Effector CD4-positive, alpha-beta T cell (primary cell): ENCODE measurements around the gene NOSIP.

ENCODE experiments used
- DNase-seq: peaks from one replicate; pipeline ENCODE4 v3.0.0-alpha.2; 2020

NOSIP gene

DNA sequence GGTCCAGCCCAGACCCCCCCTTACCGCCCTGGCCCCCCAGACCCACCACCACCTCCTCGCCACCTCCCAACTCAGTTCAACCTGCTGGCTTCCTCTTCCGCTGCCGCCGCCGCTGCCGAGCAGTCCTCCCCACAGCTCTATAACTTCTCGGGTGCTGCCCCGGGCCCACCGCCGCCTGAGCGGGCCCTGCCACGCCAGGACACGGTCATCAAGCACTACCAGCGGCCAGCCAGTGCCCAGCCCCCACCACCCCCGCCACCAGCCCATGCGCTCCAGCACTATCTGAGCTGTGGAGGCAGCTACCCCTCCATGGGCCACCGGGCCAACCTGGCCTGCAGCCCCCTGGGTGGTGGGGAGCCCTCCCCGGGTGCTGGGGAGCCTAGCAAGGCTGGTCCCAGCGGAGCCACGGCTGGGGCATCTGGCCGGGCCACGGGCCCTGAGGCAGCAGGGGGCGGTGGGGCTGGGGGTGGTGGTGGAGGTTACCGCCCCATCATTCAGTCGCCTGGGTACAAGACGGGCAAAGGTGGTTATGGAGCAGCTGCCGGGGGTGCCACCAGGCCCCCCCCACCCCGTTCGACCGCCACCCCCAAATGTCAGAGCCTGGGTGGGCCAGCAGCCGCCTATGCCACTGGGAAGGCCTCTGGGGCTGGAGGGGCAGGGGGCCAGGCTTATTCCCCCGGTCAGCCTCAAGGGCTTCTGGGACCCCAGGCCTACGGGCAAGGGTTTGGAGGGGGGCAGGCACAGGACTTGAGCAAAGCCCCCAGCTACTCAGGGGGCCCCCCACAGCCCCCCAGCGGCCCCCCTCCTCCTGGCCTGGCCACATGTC lies 14.8 kb upstream of the NOSIP start:
- DNase-seq: no peak

DNA sequence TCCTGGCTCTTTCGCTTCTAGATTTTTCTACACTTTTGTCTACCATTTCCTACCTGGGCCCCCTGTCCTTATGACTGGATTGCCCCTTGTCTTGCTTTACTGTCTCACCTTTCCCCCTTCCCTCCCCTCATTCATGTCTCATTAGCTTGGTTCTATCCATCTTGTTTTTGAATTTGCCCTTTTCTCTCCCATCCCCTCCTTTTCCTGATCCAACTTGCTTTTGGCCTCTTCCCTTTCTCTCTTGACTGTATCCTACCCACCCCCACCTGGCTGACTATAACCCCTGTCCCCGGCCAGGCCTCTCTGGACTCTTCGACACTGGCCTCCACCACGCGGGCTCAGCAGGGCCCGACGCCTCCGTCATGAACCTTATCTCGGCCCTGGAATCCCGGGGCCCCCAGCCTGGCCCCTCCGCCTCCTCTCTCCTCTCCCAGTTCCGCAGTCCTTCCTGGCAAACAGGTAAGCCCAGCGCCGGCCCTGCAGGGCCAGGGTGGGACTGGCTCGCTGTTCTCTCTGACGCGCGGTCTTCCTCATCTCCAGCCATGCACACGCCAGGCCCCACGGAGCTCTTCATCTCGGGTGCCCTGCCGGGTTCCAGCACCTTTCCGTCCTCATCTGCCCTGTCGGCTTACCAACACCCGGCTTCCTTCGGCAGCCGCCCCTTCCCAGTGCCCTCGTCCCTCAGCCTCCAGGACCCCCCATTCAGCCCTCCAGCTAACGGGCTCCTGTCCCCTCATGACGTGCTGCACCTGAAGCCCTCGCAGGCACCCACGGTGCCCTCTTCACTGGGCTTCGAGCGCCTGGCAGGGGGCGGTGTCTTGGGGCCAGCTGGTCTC lies 14.0 kb upstream of the NOSIP start:
- no peak for DNase-seq

DNA sequence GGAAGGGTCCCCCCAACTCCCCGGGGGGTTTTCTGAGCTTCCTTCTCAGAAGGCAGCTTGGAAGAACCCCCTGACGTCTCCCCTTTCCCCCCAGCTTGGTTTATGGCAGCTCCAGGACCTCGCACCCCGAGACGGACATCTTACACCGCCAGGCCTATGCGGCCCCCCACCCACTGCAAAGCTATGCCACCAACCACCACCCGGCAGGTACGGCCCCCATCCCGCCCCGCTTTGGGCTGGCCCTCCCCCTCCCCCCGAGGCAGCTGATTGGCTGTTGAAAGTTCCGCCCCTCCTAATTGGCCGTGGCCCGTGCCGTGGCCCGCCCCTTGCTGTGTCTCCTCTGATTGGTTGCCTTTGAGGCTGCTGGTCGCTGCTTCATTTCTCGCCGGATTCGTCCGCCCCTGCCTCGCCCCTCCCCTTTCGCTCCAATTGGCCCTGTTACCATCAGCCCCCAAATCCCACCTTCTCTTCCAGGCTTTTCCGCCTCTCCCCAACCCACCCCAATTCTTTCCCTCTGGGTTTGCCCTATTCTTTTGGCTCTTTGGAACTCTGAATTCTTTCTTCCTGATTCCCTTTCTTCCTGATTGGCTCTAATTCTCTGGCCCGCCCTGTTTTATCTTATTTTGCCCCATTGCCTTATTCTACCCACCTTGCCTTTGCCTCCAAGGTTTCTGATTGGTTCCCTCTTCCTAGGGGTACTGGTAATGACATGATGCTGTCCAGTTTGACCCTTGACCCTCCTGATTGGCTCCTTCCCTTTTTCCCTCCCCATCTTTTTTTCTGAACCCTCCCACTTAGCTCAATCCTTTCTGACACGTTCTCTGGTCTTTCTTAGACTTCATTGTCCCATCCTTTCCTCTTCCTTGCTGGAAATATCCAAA lies 13.1 kb upstream of the NOSIP start:
- DNase-seq: peak; percentile 89

DNA sequence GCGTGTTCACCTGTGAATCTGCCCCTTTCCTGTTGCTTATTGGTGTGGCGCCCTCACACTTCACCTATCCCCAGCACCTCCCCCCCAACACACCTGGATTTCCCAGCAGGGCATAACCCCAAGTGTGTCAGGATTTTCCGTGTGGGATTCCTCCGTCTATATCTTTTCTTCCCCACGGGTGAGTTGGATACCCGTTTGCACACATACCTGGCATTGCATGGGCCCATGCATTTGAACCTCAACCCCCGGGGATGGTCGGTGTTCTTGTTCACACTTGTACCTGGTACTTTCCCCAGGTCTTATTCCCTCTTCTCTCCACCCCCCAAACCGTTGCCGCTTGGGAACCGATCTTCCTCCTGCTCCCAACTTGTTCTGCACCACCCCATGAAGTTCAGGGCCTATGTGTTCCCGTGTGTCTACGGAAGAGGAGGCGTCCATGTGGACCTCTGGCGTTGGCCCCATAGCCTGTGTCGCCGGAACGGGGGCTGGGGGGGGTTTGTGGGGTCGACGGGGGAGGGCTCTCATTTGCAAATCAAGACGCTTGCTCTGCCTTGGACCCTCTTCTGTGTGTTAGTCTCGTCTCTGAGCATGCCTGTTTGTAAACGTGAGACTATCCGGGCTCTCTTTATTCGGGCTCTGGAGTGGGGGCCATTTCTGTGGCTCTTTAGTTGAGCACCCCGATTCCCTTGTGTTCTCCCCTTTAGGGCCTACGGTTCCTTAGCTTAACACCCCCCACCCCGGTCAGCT lies 12.3 kb upstream of the NOSIP start:
- DNase-seq: no peak

DNA sequence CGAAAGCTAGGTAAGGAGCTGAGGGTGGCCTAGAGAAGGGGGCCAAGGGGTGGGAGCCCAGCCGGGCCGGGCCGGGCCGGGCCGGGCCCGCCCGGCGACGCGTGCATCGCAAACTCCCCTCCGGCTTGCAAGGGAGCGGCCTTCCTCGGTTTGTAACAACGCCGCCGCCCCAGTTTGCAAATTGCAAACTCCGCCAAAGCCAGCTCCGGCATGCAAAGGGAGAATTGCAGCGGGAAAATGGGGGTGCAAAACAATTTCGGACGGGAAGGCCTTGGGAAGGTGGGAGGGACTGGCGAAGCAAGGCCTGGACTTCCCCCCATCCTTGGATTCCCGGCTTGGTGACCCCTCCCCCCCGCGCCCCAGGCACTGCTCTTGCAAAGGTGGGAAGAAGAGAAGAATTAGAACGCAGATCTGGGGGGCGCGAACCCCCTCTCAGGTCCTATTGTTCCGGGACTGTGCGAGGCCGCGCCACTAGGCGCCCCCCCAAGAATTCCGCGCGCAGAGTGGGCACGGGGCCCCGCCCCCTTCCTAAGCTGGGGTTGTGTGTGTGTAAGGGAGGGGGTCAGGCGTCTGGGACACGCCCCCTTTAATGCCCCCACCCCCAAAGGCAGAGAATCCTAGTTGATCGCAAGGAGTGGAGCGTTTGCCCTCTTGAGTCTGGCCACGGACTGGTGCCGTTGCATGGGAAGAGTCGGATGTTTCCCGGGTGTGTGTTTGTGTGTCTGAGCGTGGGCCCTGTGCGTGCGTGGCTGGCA lies 11.6 kb upstream of the NOSIP start:
- peak; percentile 28 for DNase-seq

DNA sequence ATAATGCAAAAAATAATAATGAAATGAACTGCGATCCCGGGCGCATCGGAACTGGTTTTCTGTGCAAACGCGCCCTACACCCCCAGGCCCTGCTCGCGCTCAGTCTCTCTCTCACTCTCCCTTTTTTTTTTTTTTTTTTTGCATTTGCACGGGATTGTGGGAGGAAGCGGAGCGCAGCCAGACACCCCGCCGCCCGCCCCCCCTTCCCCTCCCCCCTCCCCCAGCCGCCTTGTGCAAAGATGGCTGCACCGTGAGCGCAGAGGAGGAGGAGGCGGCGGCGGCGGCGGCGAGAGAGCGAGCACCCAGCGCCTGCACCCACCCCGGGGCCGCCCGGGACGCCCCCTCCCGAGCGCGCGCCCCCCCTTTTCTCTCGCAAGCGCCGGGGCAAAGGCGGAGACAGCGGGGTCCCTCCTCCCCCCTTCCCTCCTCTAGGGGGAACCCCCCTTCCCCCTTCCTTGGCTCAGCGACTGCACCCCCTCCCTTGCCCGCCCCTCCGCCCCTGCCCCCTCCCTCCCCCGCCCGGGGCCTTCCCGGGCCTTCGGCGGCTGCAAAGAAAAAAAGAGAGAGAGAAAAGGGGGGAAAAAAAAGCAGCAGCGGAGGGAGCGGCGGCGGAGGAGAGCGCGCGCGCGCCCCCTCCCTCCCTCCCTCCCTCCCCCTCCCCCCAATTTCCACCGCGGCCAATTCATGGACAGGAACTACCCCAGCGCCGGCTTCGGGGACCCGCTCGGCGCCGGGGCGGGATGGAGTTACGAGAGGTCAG lies 10.8 kb upstream of the NOSIP start, which contains the start of gene PRR12:
TSS of gene PRR12 (plus strand) at position 212 of the 760 bp plus-strand sequence. CDS start at position 685, 473 bp downstream.
- peak; percentile 65 for DNase-seq

DNA sequence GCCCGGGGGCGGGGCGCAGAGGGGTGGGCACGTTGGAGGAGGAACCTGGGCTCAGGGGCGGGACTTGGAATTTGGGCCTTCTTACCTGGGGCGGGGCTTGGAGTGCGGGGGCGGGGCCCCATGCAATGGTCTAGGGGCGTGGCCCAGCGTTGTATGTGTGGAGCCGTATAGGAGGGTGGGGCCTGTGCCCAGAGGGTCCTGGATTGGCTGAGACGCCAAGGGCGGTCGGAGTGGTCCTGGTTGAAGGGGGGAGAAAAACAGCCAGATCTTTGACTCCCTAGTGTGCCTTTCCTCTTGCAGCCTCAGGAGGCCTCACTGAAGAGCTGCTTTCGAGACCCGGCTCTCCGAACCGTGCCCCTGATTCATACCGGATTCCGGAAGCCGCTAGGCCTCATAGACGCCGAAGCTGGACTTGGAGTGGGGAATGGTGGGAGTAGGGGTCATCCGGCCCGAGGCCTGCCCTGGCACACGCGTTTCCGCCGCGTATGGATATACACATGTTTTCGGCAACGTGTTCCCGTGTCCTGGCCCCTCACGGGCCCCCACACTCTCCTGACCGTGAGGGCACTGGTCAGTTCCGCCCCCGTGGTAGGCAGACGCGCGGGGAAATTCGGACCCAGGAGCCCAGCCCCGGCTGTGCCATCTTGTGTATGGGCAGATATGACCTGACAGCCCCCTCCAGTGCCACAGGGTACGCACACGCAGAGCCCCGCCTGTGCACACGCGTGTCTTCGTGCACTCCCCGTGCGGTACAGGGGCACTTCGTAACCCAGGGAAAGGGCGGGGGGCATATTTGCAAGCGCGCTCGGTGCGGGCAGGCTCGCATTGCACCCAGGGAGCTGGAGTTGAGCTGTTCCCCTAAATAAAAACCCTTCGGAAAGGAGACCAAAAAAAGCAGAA lies 10.0 kb upstream of the NOSIP start:
- peak; percentile 86 for DNase-seq

DNA sequence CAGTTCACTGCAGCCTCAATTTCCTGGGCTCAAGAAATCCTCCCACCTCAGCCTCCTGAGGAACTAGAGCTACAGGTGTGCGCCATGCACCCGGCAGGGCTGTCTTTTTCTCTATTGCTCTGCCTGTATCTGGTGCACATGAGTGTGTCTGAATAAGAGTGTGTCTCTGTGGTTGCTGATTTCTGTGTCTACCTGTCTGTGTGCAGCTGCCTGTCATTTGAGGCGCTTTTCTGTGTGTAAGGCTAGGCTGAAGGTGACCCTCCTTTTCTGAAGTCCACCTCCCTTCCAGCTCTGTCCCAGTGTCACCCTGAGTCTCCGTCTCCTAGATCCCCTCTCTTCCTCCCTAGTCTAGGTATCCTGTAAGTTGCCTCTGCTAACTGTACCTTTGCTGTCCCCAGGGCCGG lies 9.1 kb upstream of the NOSIP start:
- DNase-seq: no peak

DNA sequence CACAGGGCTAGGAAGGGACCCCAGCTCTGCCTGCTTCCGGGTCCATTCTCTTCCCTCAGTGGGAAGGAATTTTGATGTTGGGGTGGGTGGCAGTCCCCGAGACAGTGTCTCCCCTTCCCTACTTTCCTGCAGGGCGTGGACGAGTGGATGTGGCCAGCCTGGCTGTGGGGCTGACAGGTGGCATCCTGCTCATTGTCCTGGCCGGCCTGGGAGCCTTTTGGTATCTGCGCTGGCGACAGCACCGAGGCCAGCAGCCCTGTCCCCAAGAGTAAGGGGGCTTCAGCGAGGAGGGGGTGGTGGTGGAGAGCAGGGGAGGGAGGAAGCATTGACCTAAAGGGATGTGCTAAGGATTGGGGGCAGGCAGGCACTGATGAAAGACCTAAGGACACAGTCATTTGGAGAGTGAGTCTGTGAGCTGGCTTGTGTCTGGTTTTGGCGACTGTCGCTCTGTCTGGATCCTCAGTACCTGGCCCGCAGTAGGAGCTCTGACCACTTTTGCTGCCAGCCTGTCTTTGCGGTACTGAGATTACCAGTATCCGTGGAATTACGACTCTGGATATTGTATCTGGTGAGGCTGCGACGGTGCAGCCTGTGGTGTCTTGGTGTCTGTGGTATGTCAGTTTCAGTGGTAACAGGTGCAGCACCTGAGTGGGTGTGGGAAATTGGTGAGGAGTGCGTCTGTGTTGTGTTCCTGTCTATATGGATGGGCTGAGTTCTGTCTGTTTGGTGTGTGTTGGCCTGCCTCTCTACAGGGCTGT lies 8.2 kb upstream of the NOSIP start:
- peak; percentile 35 for DNase-seq

DNA sequence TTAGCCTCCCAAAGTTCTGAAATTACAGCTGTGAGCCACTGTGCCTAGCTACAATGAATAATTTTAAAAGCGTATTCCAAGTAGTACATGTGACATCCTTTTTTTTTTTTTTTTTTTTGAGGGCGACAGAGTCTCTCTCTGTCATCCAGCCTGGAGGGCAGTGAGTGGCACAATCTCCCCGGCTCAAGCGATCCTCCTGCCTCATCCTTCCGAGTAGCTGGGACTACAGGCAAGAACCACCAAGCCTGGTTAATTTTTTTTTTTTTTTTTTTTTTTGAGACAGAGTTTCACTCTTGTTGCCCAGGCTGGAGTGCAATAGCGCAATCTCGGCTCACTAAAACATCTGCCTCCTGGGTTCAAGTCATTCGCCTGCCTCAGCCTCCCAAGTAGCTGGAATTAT lies 6.9 kb upstream of the NOSIP start:
- no peak for DNase-seq

DNA sequence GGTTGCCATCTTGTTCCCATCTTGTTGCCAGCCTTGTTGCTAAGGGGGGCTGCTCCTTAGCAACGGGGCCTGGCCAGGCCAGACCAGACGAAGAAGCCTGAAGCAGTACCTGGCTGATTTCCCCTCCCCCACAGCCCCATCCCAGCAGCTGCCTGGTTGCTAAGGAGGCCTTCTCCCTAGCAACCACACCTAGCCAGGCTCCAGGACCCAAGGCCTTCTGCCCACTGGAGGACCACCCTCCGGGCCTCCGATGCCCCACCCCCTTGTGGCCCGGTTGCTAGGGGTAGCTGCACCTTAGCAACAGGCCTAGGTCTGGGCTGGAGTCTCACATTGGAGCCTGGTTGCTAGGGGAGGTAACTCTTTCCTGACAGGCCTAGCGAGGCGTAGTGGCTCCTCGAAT lies 4.7 kb upstream of the NOSIP start:
- no peak for DNase-seq

DNA sequence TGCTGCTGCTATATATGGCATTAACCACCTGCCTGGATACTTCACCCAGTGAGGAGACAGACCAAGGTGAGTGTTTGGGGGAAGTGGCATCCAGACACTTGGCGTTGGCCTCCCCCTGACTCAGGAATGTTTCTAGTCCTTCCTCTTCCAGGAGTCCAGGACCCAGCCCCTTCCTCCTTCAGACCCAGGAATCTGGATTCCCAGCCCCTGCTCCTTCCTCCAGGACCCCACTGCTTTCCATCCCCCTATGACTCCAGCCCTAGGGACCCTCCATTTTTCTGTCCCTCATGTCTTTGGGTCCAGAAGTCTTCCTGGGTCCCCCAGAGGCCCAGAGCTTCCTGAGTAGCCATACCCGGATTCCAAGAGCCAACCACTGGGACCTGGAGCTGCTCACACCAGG lies 2.9 kb upstream of the NOSIP start:
- DNase-seq: no peak

DNA sequence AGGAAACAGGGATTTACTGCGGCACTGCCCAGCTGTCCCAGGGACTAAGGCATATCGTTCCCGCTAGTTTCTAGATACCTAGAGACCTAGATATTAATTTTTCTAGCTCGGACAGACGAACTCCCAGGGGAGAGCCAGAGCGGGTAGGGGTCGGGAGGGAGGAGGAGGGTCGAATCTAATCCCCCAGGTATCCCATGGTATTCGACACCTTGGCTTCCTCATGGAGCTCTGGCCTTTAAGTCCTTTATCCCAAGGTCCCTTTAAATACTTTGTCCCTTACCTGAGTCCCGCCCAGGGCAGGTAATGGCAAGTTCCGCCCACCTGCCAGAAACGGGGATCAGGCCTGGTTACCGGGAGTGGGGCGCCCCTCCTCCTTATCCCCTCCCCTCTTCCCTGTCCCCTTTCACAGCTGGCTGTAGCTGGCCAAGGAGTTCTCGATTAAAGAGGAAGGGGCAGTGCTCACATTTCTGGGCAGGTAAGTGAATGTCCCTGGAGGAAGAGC lies 702 bp upstream of the NOSIP start, which contains the start of gene PRRG2:
TSS of gene PRRG2 (plus strand) at position 310 of the 502 bp plus-strand sequence. CDS start 1,904 bp downstream, outside the sequence.
- no peak for DNase-seq

DNA sequence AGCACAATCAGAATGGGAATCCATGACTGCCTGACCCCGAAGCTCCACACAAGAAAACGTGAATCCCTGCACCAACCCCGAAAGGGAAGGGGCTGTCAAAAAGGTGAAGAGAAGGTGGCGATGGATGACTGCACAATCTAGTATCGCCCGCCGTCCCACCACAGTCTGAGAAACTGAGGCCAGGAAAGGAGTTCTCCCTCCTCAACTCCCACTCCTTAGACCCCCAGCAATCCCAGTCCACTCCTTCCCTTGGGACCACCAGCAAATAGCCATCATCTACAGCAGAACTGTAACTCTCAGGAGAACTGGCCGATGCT lies 451 bp downstream of the NOSIP start:
- no peak for DNase-seq

DNA sequence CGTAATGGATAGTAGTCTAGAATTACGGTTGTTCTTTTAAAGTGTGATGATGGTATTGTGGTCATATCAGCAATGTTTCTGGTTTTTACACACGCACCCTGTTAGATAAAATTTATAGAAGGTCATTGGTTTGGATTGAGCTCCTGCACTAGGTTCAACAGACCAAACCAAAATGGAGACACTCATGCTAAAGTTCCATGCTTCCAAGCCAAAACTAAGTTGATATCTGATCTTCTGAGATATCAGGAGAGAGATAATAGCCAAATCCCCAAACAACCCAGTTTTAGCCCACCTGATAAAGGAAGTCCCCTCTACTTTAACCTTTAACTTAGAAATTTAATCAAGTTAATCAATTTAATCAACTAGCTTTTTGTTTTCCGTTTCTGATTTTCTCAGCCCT lies 1.2 kb downstream of the NOSIP start:
- no peak for DNase-seq

DNA sequence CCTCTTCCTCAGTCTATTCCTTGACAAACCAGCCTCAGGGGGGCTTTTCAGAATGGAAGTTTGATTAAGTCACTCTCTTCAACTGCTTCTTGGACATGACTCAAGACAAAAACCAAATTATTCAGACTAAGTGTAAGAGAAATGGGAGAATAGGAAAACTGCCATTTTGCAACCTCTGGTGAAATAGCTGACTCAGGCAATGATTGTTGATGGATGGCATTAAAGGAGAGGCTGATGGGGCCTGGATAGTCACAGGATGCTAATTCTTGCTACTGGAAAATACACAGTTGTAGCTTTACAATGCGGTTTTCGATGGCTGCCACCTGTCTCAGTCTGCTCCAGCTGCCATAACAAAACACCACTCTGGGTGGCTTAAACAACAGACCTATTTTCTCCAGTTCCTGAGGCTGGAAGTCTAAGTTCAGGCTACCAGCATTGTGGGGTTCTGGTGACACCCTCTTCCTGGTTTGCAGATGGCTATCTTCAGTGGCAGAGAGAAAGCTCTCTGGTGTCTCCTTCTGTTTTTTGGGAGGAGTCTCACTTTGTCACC lies 6.1 kb downstream of the NOSIP start:
- no peak for DNase-seq

DNA sequence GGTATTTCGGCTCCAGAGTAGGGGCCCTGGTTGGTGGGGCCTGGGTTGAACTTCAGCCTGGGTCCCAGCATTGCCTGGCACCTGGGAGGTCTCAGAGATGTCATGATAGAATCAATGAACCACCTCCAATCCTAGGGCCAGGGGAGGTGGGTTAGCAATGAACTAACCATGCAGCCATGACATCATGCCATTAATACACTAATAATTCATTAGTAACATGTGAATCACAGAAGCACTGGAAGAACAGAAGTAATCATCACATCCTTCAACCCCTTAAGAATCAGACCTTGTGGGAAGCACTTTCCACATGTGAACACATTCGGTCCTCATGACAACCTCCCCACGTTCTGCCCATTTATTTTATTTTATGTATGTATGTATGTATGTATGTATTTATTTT lies 6.9 kb downstream of the NOSIP start:
- no peak for DNase-seq

DNA sequence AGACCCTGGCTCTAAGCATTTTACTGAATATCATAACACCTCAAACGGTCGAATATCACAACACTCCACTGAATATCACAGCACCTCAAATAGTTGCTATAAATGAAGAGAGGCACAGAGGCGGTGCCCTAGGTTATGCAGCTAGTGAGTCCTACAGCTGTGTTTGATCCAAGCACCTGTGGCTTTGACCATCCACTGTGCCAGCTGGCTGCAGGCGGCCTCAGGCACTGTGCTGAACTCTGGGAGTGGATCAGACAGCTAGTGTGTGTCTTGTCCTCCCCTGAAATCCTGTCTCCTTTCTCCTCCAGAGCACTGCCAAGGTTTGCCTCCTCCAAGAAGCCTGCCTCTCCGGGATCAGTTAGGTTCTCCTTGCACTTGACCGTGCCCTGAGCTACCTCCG lies 7.3 kb downstream of the NOSIP start:
- DNase-seq: no peak
